OCI-LY7 (cell line): Measurements from ENCODE around the gene TBC1D8. TPM values are rescaled to one million over a fixed set of nuclear protein-coding genes. Genes with fewer than 3 reads are reported as not detected.

Source experiments
- BruUV-seq: library from RNA; stranded (reverse); fragments of 400-500 nt; replicated peaks from 2 replicates; lab custom pipeline; 2021; lab: Mats Ljungman, UMichigan
- CTCF ChIA-PET: fragments of 300-600 bp; sonication (Branson Sonifier 250); formaldehyde crosslinking; loops from one replicate; lab custom pipeline; 2022; ENCODE audit warnings: antibody characterized with exemption; ENCODE audit not compliant: unreplicated experiment; lab: Charles Lee
- POLR2A ChIA-PET: fragments of 300-600 bp; sonication (Branson Sonifier 250); formaldehyde crosslinking; loops from one replicate; lab custom pipeline; 2022; ENCODE audit warnings: antibody characterized with exemption; lab: Charles Lee
- DNase-seq: peaks from one replicate; pipeline ENCODE4 v3.0.0-alpha.2; 2015; ENCODE audit warnings: low spot score
- H2AFZ ChIP-seq: fragments of 200-600 bp; sonication (generic), shearing (Covaris generic); 2 replicates; pipeline ENCODE4 v1.6.1; 2014; ENCODE audit warnings: mild to moderate bottlenecking, antibody characterized with exemption, low read length, moderate library complexity
- H3K27ac ChIP-seq: fragments of 200-600 bp; sonication (generic); 2 replicates; pipeline ENCODE4 v1.5.1; 2014; ENCODE audit warnings: mixed run types, low read depth, mild to moderate bottlenecking, moderate library complexity, low read length, inconsistent platforms; ENCODE audit not compliant: poor library complexity, severe bottlenecking
- H3K36me3 ChIP-seq: fragments of 200-600 bp; sonication (generic); 2 replicates; pipeline ENCODE4 v1.6.1; 2014; ENCODE audit warnings: mild to moderate bottlenecking, antibody characterized with exemption, low read length, moderate library complexity, mixed read lengths; ENCODE audit not compliant: insufficient read depth
- H3K4me1 ChIP-seq: fragments of 200-600 bp; sonication (generic); 2 replicates; pipeline ENCODE4 v1.5.1; 2014; ENCODE audit warnings: mild to moderate bottlenecking, low read length; ENCODE audit not compliant: insufficient read depth, poor library complexity, severe bottlenecking
- H3K4me2 ChIP-seq: fragments of 200-600 bp; sonication (generic); 2 replicates; pipeline ENCODE4 v1.6.1; 2014; ENCODE audit warnings: mild to moderate bottlenecking, low read length
- H3K4me3 ChIP-seq: fragments of 200-600 bp; sonication (generic); 2 replicates; pipeline ENCODE4 v1.5.1; 2014; ENCODE audit warnings: mild to moderate bottlenecking, low read depth, low read length; ENCODE audit not compliant: poor library complexity, severe bottlenecking
- H3K79me2 ChIP-seq: fragments of 200-600 bp; sonication (generic); 2 replicates; pipeline ENCODE4 v1.6.1; 2016; ENCODE audit warnings: low read depth, mild to moderate bottlenecking, low read length, moderate library complexity, mixed read lengths; ENCODE audit not compliant: insufficient read depth
- H3K9me2 ChIP-seq: fragments of 200-600 bp; sonication (generic); 2 replicates; pipeline ENCODE4 v1.6.1; 2016; ENCODE audit warnings: mild to moderate bottlenecking, low read length, mixed read lengths; ENCODE audit not compliant: insufficient read depth
- H3K9me3 ChIP-seq: fragments of 200-600 bp; sonication (generic); 2 replicates; pipeline ENCODE4 v1.6.1; 2014; ENCODE audit warnings: mild to moderate bottlenecking, mixed run types, low read length, mixed read lengths
- H4K20me1 ChIP-seq: fragments of 200-600 bp; sonication (generic); 2 replicates; pipeline ENCODE4 v1.6.1; 2014; ENCODE audit warnings: mild to moderate bottlenecking, antibody characterized with exemption, low read length, moderate library complexity, mixed read lengths; ENCODE audit not compliant: insufficient read depth
- CTCF ChIP-seq: fragments of 200-600 bp; sonication (generic); conservative IDR thresholded peaks from 2 replicates; pipeline ENCODE4 v1.5.1; 2014; ENCODE audit warnings: mild to moderate bottlenecking, antibody characterized with exemption, low read length, moderate library complexity, mixed read lengths
- EZH2phosphoT487 ChIP-seq: fragments of 200-600 bp; sonication (generic); IDR thresholded peaks from 2 replicates; pipeline ENCODE4 v1.6.1; 2018; ENCODE audit warnings: low read depth, borderline replicate concordance, mild to moderate bottlenecking, mixed run types, antibody characterized with exemption, low read length, moderate library complexity, mixed read lengths
- intact Hi-C: fragments of 100-400 bp; cut with micrococcal nuclease; formaldehyde crosslinking; loops from one replicate; pipeline ENCODE4 v1.10.0; 2022; ENCODE audit not compliant: unreplicated experiment
- total RNA-seq, 2 experiments: library from RNA; depleted of rRNA in 1 of 2; stranded (reverse); fragments of >200 nt in 1 of 2; shearing (Covaris generic) in 1 of 2; gene quantifications; 2 replicates each; pipeline ENCODE4 v1.2.3, GENCODE V29; 2014 to 2022

TBC1D8 gene
- total RNA-seq, 2 experiments from 2014 or later = 0.22 to 0.49 TPM

DNA sequence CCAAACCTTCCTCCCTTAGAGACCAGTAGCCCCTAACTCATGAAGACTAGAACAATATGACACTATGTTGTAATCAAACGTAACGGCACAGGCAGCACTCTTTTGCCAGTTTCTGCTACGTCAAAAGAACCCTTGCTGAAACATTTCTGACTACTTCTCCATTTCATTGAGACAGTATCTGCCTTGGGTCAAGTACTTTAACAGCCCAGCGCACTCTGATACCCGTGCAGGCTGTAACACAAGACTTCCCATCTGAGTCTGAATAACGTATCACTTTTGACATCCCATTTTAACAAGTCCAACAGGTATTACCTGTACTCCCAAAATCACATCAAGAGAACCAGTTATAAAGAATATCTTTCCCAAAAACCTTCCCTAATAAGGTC, 38.4 kb downstream of the TBC1D8 start:
- no peaks in the 10 kb centered on the region for H3K36me3 ChIP-seq
- no peak overlapping the region for H2AFZ ChIP-seq
- no peaks in the 10 kb centered on the region for H4K20me1 ChIP-seq
- H3K4me1 ChIP-seq = no peaks in the 10 kb centered on the region
- H3K9me3 ChIP-seq = no peaks in the 10 kb centered on the region
- ChIA-PET CTCF (no interaction called here), POLR2A (no interaction called here)
- no peak overlapping the region for H3K27ac ChIP-seq
- no TSS peak for BruUV-seq
- no peaks in the 10 kb centered on the region for H3K79me2 ChIP-seq
- no peak for TF ChIP-seq EZH2phosphoT487
- no peak for TF ChIP-seq CTCF
- no peak for DNase-seq
- intact Hi-C loops = no loop called here
- no peak overlapping the region for H3K4me2 ChIP-seq
- H3K9me2 ChIP-seq = no peaks in the 10 kb centered on the region
- H3K4me3 ChIP-seq = no peak overlapping the region

GRCh38 chr2:101111917-101112771, 39.0 kb downstream of the TBC1D8 start:
- no peaks in the 10 kb centered on the region for H4K20me1 ChIP-seq
- no peaks in the 10 kb centered on the region for H3K79me2 ChIP-seq
- no peaks in the 10 kb centered on the region for H3K4me1 ChIP-seq
- no peak for TF ChIP-seq EZH2phosphoT487
- no peak for TF ChIP-seq CTCF
- no peaks in the 10 kb centered on the region for H3K36me3 ChIP-seq
- no peak for DNase-seq
- no TSS peak for BruUV-seq
- H3K27ac ChIP-seq = no peak overlapping the region
- intact Hi-C loops = no loop called here
- POLR2A ChIA-PET = no interaction called here
- H3K9me3 ChIP-seq = no peaks in the 10 kb centered on the region
- no peaks in the 10 kb centered on the region for H3K9me2 ChIP-seq
- H3K4me2 ChIP-seq = no peak overlapping the region
- H3K4me3 ChIP-seq = no peak overlapping the region
- CTCF ChIA-PET = no interaction called here
- H2AFZ ChIP-seq = no peak overlapping the region

DNA sequence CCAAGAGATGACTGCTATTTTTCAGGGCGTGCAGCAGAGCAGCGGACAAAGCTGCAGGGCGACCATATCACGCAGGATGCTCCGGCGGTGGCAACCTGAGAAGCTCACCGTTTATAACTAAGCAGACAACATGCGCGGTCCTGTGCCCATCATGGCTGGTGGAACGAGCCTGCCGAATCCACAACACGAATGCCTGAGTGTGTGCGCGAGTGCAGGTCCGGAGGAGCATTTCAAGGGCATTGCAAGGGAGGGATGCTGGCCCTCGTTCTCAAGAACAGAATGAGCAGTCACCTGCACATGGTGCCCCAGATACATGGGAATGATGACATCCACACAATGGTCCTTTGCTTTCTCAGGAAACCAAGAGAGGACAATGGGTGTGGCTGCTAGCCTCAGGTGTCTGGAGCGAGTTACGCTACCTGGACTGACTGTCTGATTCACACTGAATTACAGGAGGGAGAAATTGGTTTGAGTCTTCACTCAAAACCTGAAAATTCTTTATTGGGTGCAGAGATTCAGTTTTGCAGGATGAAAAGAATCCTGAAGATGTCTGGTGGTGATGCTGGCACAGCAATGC, 39.8 kb downstream of the TBC1D8 start:
- TF ChIP-seq CTCF (no peak), EZH2phosphoT487 (no peak)
- H3K4me2 ChIP-seq = no peak overlapping the region
- CTCF ChIA-PET = no interaction called here
- no TSS peak for BruUV-seq
- H3K4me1 ChIP-seq = no peaks in the 10 kb centered on the region
- intact Hi-C loops = no loop called here
- no peak for DNase-seq
- no peaks in the 10 kb centered on the region for H3K9me2 ChIP-seq
- POLR2A ChIA-PET = no interaction called here
- H3K4me3 ChIP-seq = no peak overlapping the region
- H3K36me3 ChIP-seq = no peaks in the 10 kb centered on the region
- no peak overlapping the region for H2AFZ ChIP-seq
- H4K20me1 ChIP-seq = no peaks in the 10 kb centered on the region
- H3K9me3 ChIP-seq = no peaks in the 10 kb centered on the region
- H3K79me2 ChIP-seq = no peaks in the 10 kb centered on the region
- no peak overlapping the region for H3K27ac ChIP-seq
